CD8-positive, alpha-beta memory T cell (primary cell): ENCODE data around the gene ADGRF1. TPM values are rescaled to one million over a fixed set of nuclear protein-coding genes. Genes with fewer than 3 reads are reported as not detected.

Source experiments
- CTCF ChIA-PET: fragments of 350-600 bp; sonication (Branson Sonifier 250); formaldehyde crosslinking; loops from one replicate; lab custom pipeline; 2021; ENCODE audit warnings: antibody characterized with exemption; lab: Charles Lee
- POLR2A ChIA-PET: fragments of 350-600 bp; sonication (Branson Sonifier 250); formaldehyde crosslinking; loops from one replicate; lab custom pipeline; 2021; ENCODE audit warnings: antibody characterized with exemption; lab: Charles Lee
- DNase-seq, 5 donors: peaks; one replicate each; pipeline versions ENCODE4 v3.0.0 to v3.0.0-alpha.2; 2020 to 2022; ENCODE audit warnings: mixed read lengths in 1 of 5
- H3K27ac ChIP-seq: one replicate; pipeline ENCODE4 v1.7.0; 2013; ENCODE audit warnings: low read depth, mild to moderate bottlenecking, low read length, moderate library complexity
- H3K27me3 ChIP-seq: 2 replicates; pipeline ENCODE4 v1.7.0; 2013; ENCODE audit warnings: low read length, mild to moderate bottlenecking; ENCODE audit not compliant: insufficient read depth, poor library complexity, severe bottlenecking
- H3K36me3 ChIP-seq: 2 replicates; pipeline ENCODE4 v1.7.0; 2013; ENCODE audit warnings: mild to moderate bottlenecking, low read length, moderate library complexity; ENCODE audit not compliant: insufficient read depth
- H3K4me1 ChIP-seq: 2 replicates; pipeline ENCODE4 v1.7.0; 2013; ENCODE audit warnings: mild to moderate bottlenecking, low read length, moderate library complexity; ENCODE audit not compliant: insufficient read depth
- H3K4me3 ChIP-seq: 2 replicates; pipeline ENCODE4 v1.7.0; 2013; ENCODE audit warnings: mild to moderate bottlenecking, low read length
- H3K9me3 ChIP-seq: 2 replicates; pipeline ENCODE4 v1.7.0; 2013; ENCODE audit warnings: mild to moderate bottlenecking, low read length
- H3K27ac Mint-ChIP-seq, 8 donors: one replicate each; pipeline ENCODE4 v1.8.0; 2020 to 2021; ENCODE audit warnings: mixed read lengths in 8 of 8, mild to moderate bottlenecking in 6 of 8, inconsistent platforms in 3 of 8, moderate library complexity in 3 of 8
- H3K27me3 Mint-ChIP-seq, 2 donors: one replicate each; pipeline ENCODE4 v1.8.0; 2020 to 2021; ENCODE audit warnings: mixed read lengths in 2 of 2, mild to moderate bottlenecking in 1 of 2, moderate library complexity in 1 of 2
- H3K36me3 Mint-ChIP-seq, 3 donors: one replicate each; pipeline ENCODE4 v1.8.0; 2020 to 2021; ENCODE audit warnings: mixed read lengths in 3 of 3, inconsistent platforms in 1 of 3, mild to moderate bottlenecking in 1 of 3
- H3K4me1 Mint-ChIP-seq, 3 donors: one replicate each; pipeline ENCODE4 v1.8.0; 2020 to 2021; ENCODE audit warnings: mixed read lengths in 3 of 3, inconsistent platforms in 1 of 3, mild to moderate bottlenecking in 1 of 3
- H3K4me3 Mint-ChIP-seq, 7 donors: one replicate each; pipeline ENCODE4 v1.8.0; 2020 to 2021; ENCODE audit warnings: mixed read lengths in 7 of 7, mild to moderate bottlenecking in 6 of 7, moderate library complexity in 4 of 7, inconsistent platforms in 2 of 7
- H3K9me3 Mint-ChIP-seq, 5 donors: one replicate each; pipeline ENCODE4 v1.8.0; 2020 to 2022; ENCODE audit warnings: mixed read lengths in 5 of 5, mild to moderate bottlenecking in 3 of 5, moderate library complexity in 2 of 5, inconsistent platforms in 1 of 5
- polyA plus RNA-seq: library from polyadenylated mRNA; unstranded; fragments of 300-500 nt; fragmentation: Illumina TruSeq; gene quantifications from one replicate; pipeline ENCODE4 v1.2.3, GENCODE V29; 2021
- total RNA-seq, 2 experiments: library from RNA; stranded (reverse); gene quantifications; one replicate each; pipeline ENCODE4 v1.2.3, GENCODE V29; 2021

ADGRF1 gene
- total and polyA plus RNA-seq, 3 experiments from 2014 or later: not detected

- Histone ChIP-seq H3K4me3 (no peak overlapping the region), H3K9me3 (no peaks in the 10 kb centered on the region), H3K27ac (no peak overlapping the region), H3K36me3 (no peaks in the 10 kb centered on the region), H3K4me1 (no peaks in the 10 kb centered on the region), H3K27me3 (no peaks in the 10 kb centered on the region)
- Mint-ChIP-seq H3K27ac (no peak overlapping the region), H3K4me3 (no peak overlapping the region), H3K36me3 (no peaks in the 10 kb centered on the region), H3K9me3 (no peaks in the 10 kb centered on the region), H3K27me3 (peaks cover 0 to 3% of the 10 kb centered on the region in 2 donors), H3K4me1 (no peaks in the 10 kb centered on the region)
- no peak for DNase-seq
- ChIA-PET POLR2A (no interaction called here), CTCF (no interaction called here)
Measured at GRCh38 chr6:47026679-47027078, 15.5 kb downstream of the ADGRF1 start.

- Mint-ChIP-seq H3K27ac (no peak overlapping the region), H3K4me1 (no peaks in the 10 kb centered on the region), H3K9me3 (peaks cover 0 to 3% (median 0%) of the 10 kb centered on the region in 5 donors), H3K4me3 (no peak overlapping the region), H3K36me3 (no peaks in the 10 kb centered on the region), H3K27me3 (no peaks in the 10 kb centered on the region)
- POLR2A ChIA-PET: no interaction called here
- H3K9me3 ChIP-seq: no peaks in the 10 kb centered on the region
- H3K27ac ChIP-seq: no peak overlapping the region
- H3K27me3 ChIP-seq: no peaks in the 10 kb centered on the region
- CTCF ChIA-PET: no interaction called here
- no peak for DNase-seq
- no peaks in the 10 kb centered on the region for H3K4me1 ChIP-seq
- H3K4me3 ChIP-seq: no peak overlapping the region
- no peaks in the 10 kb centered on the region for H3K36me3 ChIP-seq
Measured at GRCh38 chr6:47023573-47023972, 18.6 kb downstream of the ADGRF1 start.

GRCh38 chr6:47022191-47022590 is 19.9 kb downstream of the ADGRF1 start:
- Mint-ChIP-seq H3K4me3 (no peak overlapping the region), H3K27ac (no peak overlapping the region), H3K4me1 (no peaks in the 10 kb centered on the region), H3K27me3 (peaks cover 0 to 7% of the 10 kb centered on the region in 2 donors), H3K9me3 (peaks cover 0 to 3% (median 0%) of the 10 kb centered on the region in 5 donors), H3K36me3 (no peaks in the 10 kb centered on the region)
- Histone ChIP-seq H3K27me3 (no peaks in the 10 kb centered on the region), H3K27ac (no peak overlapping the region), H3K4me3 (no peak overlapping the region), H3K9me3 (no peaks in the 10 kb centered on the region), H3K4me1 (no peaks in the 10 kb centered on the region), H3K36me3 (no peaks in the 10 kb centered on the region)
- no peak for DNase-seq
- CTCF ChIA-PET: no interaction called here
- POLR2A ChIA-PET: no interaction called here

GRCh38 chr6:47019941-47020340 is 22.2 kb downstream of the ADGRF1 start:
- no peaks in the 10 kb centered on the region for H3K4me1 Mint-ChIP-seq
- Histone ChIP-seq H3K27me3 (no peaks in the 10 kb centered on the region), H3K4me1 (no peaks in the 10 kb centered on the region), H3K27ac (no peak overlapping the region), H3K9me3 (no peaks in the 10 kb centered on the region), H3K36me3 (no peaks in the 10 kb centered on the region), H3K4me3 (no peak overlapping the region)
- H3K4me3 Mint-ChIP-seq: no peak overlapping the region
- H3K9me3 Mint-ChIP-seq: peaks cover 0 to 3% (median 0%) of the 10 kb centered on the region in 5 donors
- DNase-seq: no peak
- ChIA-PET CTCF (no interaction called here), POLR2A (no interaction called here)
- H3K36me3 Mint-ChIP-seq: no peaks in the 10 kb centered on the region
- H3K27me3 Mint-ChIP-seq: peaks cover under 1 to 10% of the 10 kb centered on the region in 2 donors
- no peak overlapping the region for H3K27ac Mint-ChIP-seq

- no peak overlapping the region for H3K27ac ChIP-seq
- no peak for DNase-seq
- H3K9me3 ChIP-seq: no peaks in the 10 kb centered on the region
- Mint-ChIP-seq H3K4me3 (no peak overlapping the region), H3K9me3 (peaks cover 0 to 3% (median 0%) of the 10 kb centered on the region in 5 donors), H3K27me3 (peaks cover 2 to 10% of the 10 kb centered on the region in 2 donors), H3K36me3 (no peaks in the 10 kb centered on the region), H3K4me1 (no peaks in the 10 kb centered on the region), H3K27ac (no peak overlapping the region)
- H3K36me3 ChIP-seq: no peaks in the 10 kb centered on the region
- H3K4me3 ChIP-seq: no peak overlapping the region
- H3K4me1 ChIP-seq: no peaks in the 10 kb centered on the region
- no peaks in the 10 kb centered on the region for H3K27me3 ChIP-seq
- CTCF ChIA-PET: no interaction called here
- POLR2A ChIA-PET: no interaction called here
Measured at GRCh38 chr6:47016909-47017308, 25.2 kb downstream of the ADGRF1 start.

- ChIA-PET CTCF (no interaction called here), POLR2A (no interaction called here)
- Mint-ChIP-seq H3K36me3 (no peaks in the 10 kb centered on the region), H3K4me3 (no peak overlapping the region), H3K27me3 (peaks cover 2 to 10% of the 10 kb centered on the region in 2 donors), H3K9me3 (peaks cover 0 to 3% (median 0%) of the 10 kb centered on the region in 5 donors), H3K27ac (no peak overlapping the region), H3K4me1 (no peaks in the 10 kb centered on the region)
- DNase-seq: no peak
- Histone ChIP-seq H3K36me3 (no peaks in the 10 kb centered on the region), H3K27me3 (no peaks in the 10 kb centered on the region), H3K27ac (no peak overlapping the region), H3K4me1 (no peaks in the 10 kb centered on the region), H3K4me3 (no peak overlapping the region), H3K9me3 (no peaks in the 10 kb centered on the region)
Measured at GRCh38 chr6:47016261-47016660, 25.9 kb downstream of the ADGRF1 start.

- Mint-ChIP-seq H3K4me3 (no peak overlapping the region), H3K27me3 (peaks cover 4 to 10% of the 10 kb centered on the region in 2 donors), H3K4me1 (no peaks in the 10 kb centered on the region), H3K9me3 (no peaks in the 10 kb centered on the region), H3K36me3 (no peaks in the 10 kb centered on the region), H3K27ac (no peak overlapping the region)
- no peaks in the 10 kb centered on the region for H3K27me3 ChIP-seq
- no peak overlapping the region for H3K27ac ChIP-seq
- ChIA-PET POLR2A (no interaction called here), CTCF (no interaction called here)
- no peaks in the 10 kb centered on the region for H3K36me3 ChIP-seq
- DNase-seq: no peak
- H3K4me1 ChIP-seq: no peaks in the 10 kb centered on the region
- no peak overlapping the region for H3K4me3 ChIP-seq
- H3K9me3 ChIP-seq: no peaks in the 10 kb centered on the region
Measured at GRCh38 chr6:47014401-47014800, 27.7 kb downstream of the ADGRF1 start.

GRCh38 chr6:47009583-47009982 is 32.5 kb downstream of the ADGRF1 start:
- no peak for DNase-seq
- no peaks in the 10 kb centered on the region for H3K4me1 Mint-ChIP-seq
- no peak overlapping the region for H3K27ac Mint-ChIP-seq
- H3K4me3 Mint-ChIP-seq: no peak overlapping the region
- Histone ChIP-seq H3K4me3 (no peak overlapping the region), H3K4me1 (no peaks in the 10 kb centered on the region), H3K36me3 (no peaks in the 10 kb centered on the region), H3K9me3 (no peaks in the 10 kb centered on the region), H3K27me3 (no peaks in the 10 kb centered on the region), H3K27ac (no peak overlapping the region)
- H3K27me3 Mint-ChIP-seq: peaks cover 1 to 3% of the 10 kb centered on the region in 2 donors
- ChIA-PET POLR2A (no interaction called here), CTCF (no interaction called here)
- H3K36me3 Mint-ChIP-seq: no peaks in the 10 kb centered on the region
- no peaks in the 10 kb centered on the region for H3K9me3 Mint-ChIP-seq

- Mint-ChIP-seq H3K4me1 (no peaks in the 10 kb centered on the region), H3K9me3 (no peaks in the 10 kb centered on the region), H3K36me3 (no peaks in the 10 kb centered on the region), H3K4me3 (no peak overlapping the region), H3K27me3 (peaks cover 1 to 3% of the 10 kb centered on the region in 2 donors), H3K27ac (no peak overlapping the region)
- no peak overlapping the region for H3K4me3 ChIP-seq
- H3K27me3 ChIP-seq: no peaks in the 10 kb centered on the region
- H3K27ac ChIP-seq: no peak overlapping the region
- H3K4me1 ChIP-seq: no peaks in the 10 kb centered on the region
- no peak for DNase-seq
- H3K9me3 ChIP-seq: no peaks in the 10 kb centered on the region
- CTCF ChIA-PET: no interaction called here
- POLR2A ChIA-PET: no interaction called here
- H3K36me3 ChIP-seq: no peaks in the 10 kb centered on the region
Measured at GRCh38 chr6:47008397-47008763, 33.8 kb downstream of the ADGRF1 start.
